ENCODE data around the gene FRMPD2. TPM values are rescaled to one million over a fixed set of nuclear protein-coding genes. Genes with fewer than 3 reads are reported as not detected.

Gene FRMPD2
- total RNA-seq, 1 experiment from 2014 or later, result 0.30 TPM

- ChIA-PET RAD21 (ENCODE audit: low non-redundant PET in 1 of 2, low total read pairs in 2 of 2, uncharacterized antibody in 2 of 2, unreplicated experiment in 2 of 2) (no interaction called here), CTCF (no interaction called here), POLR2A (no interaction called here)
- intact Hi-C loops (cut with micrococcal nuclease), result no loop called here
- Histone ChIP-seq H3K27me3 (ENCODE audit: insufficient read depth, low read length) (no peaks in the 10 kb centered on the region), H4K20me1 (ENCODE audit: insufficient read depth) (no peaks in the 10 kb centered on the region), H3K9ac (ENCODE audit: low read length) (no peak overlapping the region), H3K4me2 (ENCODE audit: low read length) (no peak overlapping the region), H3K27ac (ENCODE audit: low read depth, low read length) (no peak overlapping the region), H2AFZ (ENCODE audit: low read depth, low read length, poor library complexity, severe bottlenecking) (no peak overlapping the region), H3K4me3 (replicated peaks in 1 of 2; ENCODE audit: low read depth in 1 of 2, low read length in 2 of 2) (no peak overlapping the region), H3K36me3 (ENCODE audit: control insufficient read depth in 1 of 2, insufficient read depth in 2 of 2, low read length in 2 of 2) (no peaks in the 10 kb centered on the region), H3K4me1 (ENCODE audit: control insufficient read depth in 1 of 2, insufficient read depth in 2 of 2, low read length in 2 of 2) (no peaks in the 10 kb centered on the region), H3K79me2 (ENCODE audit: insufficient read depth, low read length) (no peaks in the 10 kb centered on the region), H3K9me2 (ENCODE audit: insufficient read depth) (no peaks in the 10 kb centered on the region), H3K9me3 (ENCODE audit: control insufficient read depth in 1 of 2, insufficient read depth in 1 of 2, low read depth in 1 of 2, low read length in 2 of 2) (no peaks in the 10 kb centered on the region)
- DNase-seq (ENCODE audit: low read depth, low spot score) (no peak), ATAC-seq (no peak)
- TF ChIP-seq SP1 (IDR thresholded peaks at IDR 0.05; ENCODE audit: low read depth) (no peak), ATF3 (IDR thresholded peaks at IDR 0.05) (no peak), ELF1 (IDR thresholded peaks at IDR 0.05; ENCODE audit: borderline replicate concordance, low read depth) (no peak), REST (IDR thresholded peaks at IDR 0.05; ENCODE audit: low read depth) (no peak), EGR1 (IDR thresholded peaks at IDR 0.05; ENCODE audit: low read depth) (no peak), POLR2AphosphoS5 (IDR thresholded peaks at IDR 0.05; ENCODE audit: low read depth, low read length) (no peak), EZH2phosphoT487 (IDR thresholded peaks at IDR 0.05; ENCODE audit: borderline replicate concordance) (no peak), POLR2A (IDR thresholded peaks at IDR 0.05; ENCODE audit: borderline replicate concordance, extremely low read depth, insufficient read depth, insufficient read length) (no peak), RAD21 (IDR thresholded peaks at IDR 0.05; ENCODE audit: low read depth) (no peak), CBX3 (IDR thresholded peaks at IDR 0.05; ENCODE audit: low read depth) (no peak), MAX (IDR thresholded peaks at IDR 0.05) (no peak)
- BruUV-seq (replicated peaks), result no TSS peak
These were observed 68.6 kb downstream of the FRMPD2 start for GRCh38 chr10:48205918-48206317.
